ENCODE results near the gene PDE8A. TPM values are rescaled to one million over a fixed set of nuclear protein-coding genes. Genes with fewer than 3 reads are reported as not detected.

PDE8A gene
- total and polyA plus RNA-seq, 10 of the 15 experiments (the other 5 are each of a cell fraction or from before 2014, with no cell fraction given): 6.7 to 69.2 (median 27.2) TPM

GRCh38 chr15:85007741-85008397 lies 26.2 kb downstream of the PDE8A start:
- intact Hi-C loops (cut with micrococcal nuclease; ENCODE audit: unreplicated experiment) (no loop called here), in situ Hi-C loops (cut with MboI) (no loop called here)
- no peak overlapping the region for H3K9ac ChIP-seq (ENCODE audit: control insufficient read depth, insufficient read depth, low read length)
- ATAC-seq (no peak), DNase-seq (ENCODE audit: low read depth, low spot score) (no peak), FAIRE-seq (no peak)
- no peak overlapping the region for H3K4me2 ChIP-seq (ENCODE audit: control insufficient read depth, insufficient read depth)
- CTCF ChIA-PET: interaction anchor here (0.5 to 3.7 kb wide), 4 partner anchors 12 to 420 kb away, joined by 3 to 21 read pairs (median 5); no protein-coding TSS in a partner anchor
- no peaks in the 10 kb centered on the region for H4K20me1 ChIP-seq (ENCODE audit: control insufficient read depth, insufficient read depth)
- H2AFZ ChIP-seq (ENCODE audit: control insufficient read depth, low read depth, low read length): no peak overlapping the region
- no peaks in the 10 kb centered on the region; a peak in 1 of 4 replicates for H3K36me3 ChIP-seq (ENCODE audit: control insufficient read depth in 2 of 2, insufficient read depth in 2 of 2, low read length in 1 of 2)
- BruUV-seq (replicated peaks): no TSS peak
- TF ChIP-seq, protein P1, sequence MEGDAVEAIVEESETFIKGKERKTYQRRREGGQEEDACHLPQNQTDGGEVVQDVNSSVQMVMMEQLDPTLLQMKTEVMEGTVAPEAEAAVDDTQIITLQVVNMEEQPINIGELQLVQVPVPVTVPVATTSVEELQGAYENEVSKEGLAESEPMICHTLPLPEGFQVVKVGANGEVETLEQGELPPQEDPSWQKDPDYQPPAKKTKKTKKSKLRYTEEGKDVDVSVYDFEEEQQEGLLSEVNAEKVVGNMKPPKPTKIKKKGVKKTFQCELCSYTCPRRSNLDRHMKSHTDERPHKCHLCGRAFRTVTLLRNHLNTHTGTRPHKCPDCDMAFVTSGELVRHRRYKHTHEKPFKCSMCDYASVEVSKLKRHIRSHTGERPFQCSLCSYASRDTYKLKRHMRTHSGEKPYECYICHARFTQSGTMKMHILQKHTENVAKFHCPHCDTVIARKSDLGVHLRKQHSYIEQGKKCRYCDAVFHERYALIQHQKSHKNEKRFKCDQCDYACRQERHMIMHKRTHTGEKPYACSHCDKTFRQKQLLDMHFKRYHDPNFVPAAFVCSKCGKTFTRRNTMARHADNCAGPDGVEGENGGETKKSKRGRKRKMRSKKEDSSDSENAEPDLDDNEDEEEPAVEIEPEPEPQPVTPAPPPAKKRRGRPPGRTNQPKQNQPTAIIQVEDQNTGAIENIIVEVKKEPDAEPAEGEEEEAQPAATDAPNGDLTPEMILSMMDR (IDR thresholded peaks at IDR 0.05 in 2 of 3, conservative IDR thresholded peaks at IDR 0.05 in 1 of 3; ENCODE audit: control insufficient read depth in 2 of 3, extremely low read depth in 1 of 3, insufficient read depth in 1 of 3, low read depth in 3 of 3, low read length in 3 of 3): no peak
- TF ChIP-seq ZZZ3 (IDR thresholded peaks at IDR 0.05; ENCODE audit: control insufficient read depth, insufficient read length, low read depth): no peak
- TF ChIP-seq, protein P2, sequence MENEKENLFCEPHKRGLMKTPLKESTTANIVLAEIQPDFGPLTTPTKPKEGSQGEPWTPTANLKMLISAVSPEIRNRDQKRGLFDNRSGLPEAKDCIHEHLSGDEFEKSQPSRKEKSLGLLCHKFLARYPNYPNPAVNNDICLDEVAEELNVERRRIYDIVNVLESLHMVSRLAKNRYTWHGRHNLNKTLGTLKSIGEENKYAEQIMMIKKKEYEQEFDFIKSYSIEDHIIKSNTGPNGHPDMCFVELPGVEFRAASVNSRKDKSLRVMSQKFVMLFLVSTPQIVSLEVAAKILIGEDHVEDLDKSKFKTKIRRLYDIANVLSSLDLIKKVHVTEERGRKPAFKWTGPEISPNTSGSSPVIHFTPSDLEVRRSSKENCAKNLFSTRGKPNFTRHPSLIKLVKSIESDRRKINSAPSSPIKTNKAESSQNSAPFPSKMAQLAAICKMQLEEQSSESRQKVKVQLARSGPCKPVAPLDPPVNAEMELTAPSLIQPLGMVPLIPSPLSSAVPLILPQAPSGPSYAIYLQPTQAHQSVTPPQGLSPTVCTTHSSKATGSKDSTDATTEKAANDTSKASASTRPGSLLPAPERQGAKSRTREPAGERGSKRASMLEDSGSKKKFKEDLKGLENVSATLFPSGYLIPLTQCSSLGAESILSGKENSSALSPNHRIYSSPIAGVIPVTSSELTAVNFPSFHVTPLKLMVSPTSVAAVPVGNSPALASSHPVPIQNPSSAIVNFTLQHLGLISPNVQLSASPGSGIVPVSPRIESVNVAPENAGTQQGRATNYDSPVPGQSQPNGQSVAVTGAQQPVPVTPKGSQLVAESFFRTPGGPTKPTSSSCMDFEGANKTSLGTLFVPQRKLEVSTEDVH (IDR thresholded peaks at IDR 0.05; ENCODE audit: low read depth, partially characterized antibody): no peak
- no peak overlapping the region for H3K4me3 ChIP-seq
- no peaks in the 10 kb centered on the region; the same call in 2 of the 3 replicates for H3K9me3 ChIP-seq (replicated peaks; ENCODE audit: control insufficient read depth, insufficient read depth, low read length)
- no peak overlapping the region for H3K27ac ChIP-seq (ENCODE audit: control insufficient read depth, insufficient read depth)
- H3K27me3 ChIP-seq (replicated peaks in 1 of 2; ENCODE audit: control insufficient read depth in 2 of 2, insufficient read depth in 2 of 2, low read length in 1 of 2): no peaks in the 10 kb centered on the region
- 86% methylated on average over 4 of the region's 4 CpGs for WGBS (ENCODE audit: insufficient coverage, insufficient replicate concordance, low lambda C conversion rate, missing lambda C conversion rate)
- peaks cover 59% of the 10 kb centered on the region for H3K79me2 ChIP-seq (ENCODE audit: control insufficient read depth, insufficient read depth, low read length)
- peaks cover 48% of the 10 kb centered on the region for H3K4me1 ChIP-seq (ENCODE audit: control insufficient read depth, insufficient read depth, low read length)
- POLR2A ChIA-PET: interaction anchor here (0.5 to 6.1 kb wide), 6 partner anchors 11 to 371 kb away, joined by 3 to 39 read pairs (median 8); no protein-coding TSS in a partner anchor
- RAD21 ChIA-PET (ENCODE audit: unreplicated experiment): interaction anchor here (0.7 to 3.7 kb wide), 3 partner anchors 16 to 26 kb away, joined by 3 to 21 read pairs (median 18); no protein-coding TSS in a partner anchor
- SMC1A ChIA-PET (ENCODE audit: uncharacterized antibody, unreplicated experiment): interaction anchor here (1.2 to 4.6 kb wide), 9 partner anchors 13 to 36 kb away, joined by 3 to 27 read pairs (median 9); no protein-coding TSS in a partner anchor
